PC-3 (cell line): ENCODE data around the gene SDSL. TPM values are rescaled to one million over a fixed set of nuclear protein-coding genes. Genes with fewer than 3 reads are reported as not detected.

Experiments
- ATAC-seq: fragments of 200-7000 bp; cut with Tn5 transposase; 2 replicates; pipeline ENCODE4 v1.9.1; 2020; ENCODE audit warnings: mild to moderate bottlenecking, moderate library complexity
- BruUV-seq: library from RNA; stranded (reverse); fragments of 400-500 nt; replicated peaks from 2 replicates; lab custom pipeline; 2021; lab: Mats Ljungman, UMichigan
- CTCF ChIA-PET: fragments of 300-600 bp; sonication (Branson Sonifier 250); formaldehyde crosslinking; loops from one replicate; lab custom pipeline; 2022; ENCODE audit warnings: antibody characterized with exemption; lab: Charles Lee
- POLR2A ChIA-PET: fragments of 300-600 bp; sonication (Branson Sonifier 250); formaldehyde crosslinking; loops from one replicate; lab custom pipeline; 2022; ENCODE audit warnings: antibody characterized with exemption; ENCODE audit not compliant: unreplicated experiment; lab: Charles Lee
- DNase-seq: peaks from one replicate; pipeline ENCODE4 v3.0.0-alpha.2; 2015
- H2AFZ ChIP-seq: fragments of 300-600 bp; sonication (generic); 2 replicates; pipeline ENCODE4 v1.6.0; 2016; ENCODE audit warnings: antibody characterized with exemption, low read length
- H3F3A ChIP-seq: fragments of 300-600 bp; sonication (generic); one replicate; pipeline ENCODE4 v1.6.0; 2017; ENCODE audit warnings: antibody characterized with exemption, low read length, control low read depth, mild to moderate bottlenecking; ENCODE audit not compliant: unreplicated experiment
- H3K27ac ChIP-seq: fragments of 300-600 bp; sonication (generic); 2 replicates; pipeline ENCODE4 v1.5.1; 2016; ENCODE audit warnings: mild to moderate bottlenecking, low read length
- H3K27me3 ChIP-seq: fragments of 300-600 bp; sonication (generic); 2 replicates; pipeline ENCODE4 v1.6.1; 2016; ENCODE audit warnings: low read length, mixed read lengths
- H3K36me3 ChIP-seq: fragments of 300-600 bp; sonication (generic); 2 replicates; pipeline ENCODE4 v1.6.1; 2016; ENCODE audit warnings: low read depth, mixed run types, low read length, mixed read lengths
- H3K4me1 ChIP-seq: fragments of 300-600 bp; sonication (generic); 2 replicates; pipeline ENCODE4 v1.5.1; 2016; ENCODE audit warnings: low read length; ENCODE audit not compliant: insufficient read depth
- H3K4me2 ChIP-seq: fragments of 300-600 bp; sonication (generic); 2 replicates; pipeline ENCODE4 v1.6.0; 2016; ENCODE audit warnings: low read length
- H3K4me3 ChIP-seq: fragments of 300-600 bp; sonication (generic); 2 replicates; pipeline ENCODE4 v1.5.1; 2016; ENCODE audit warnings: mild to moderate bottlenecking, low read length, mixed read lengths
- H3K79me2 ChIP-seq: fragments of 300-600 bp; sonication (generic); 2 replicates; pipeline ENCODE4 v1.6.1; 2017; ENCODE audit warnings: low read length, mixed read lengths
- H3K9ac ChIP-seq: fragments of 300-600 bp; sonication (generic); 2 replicates; pipeline ENCODE4 v1.6.0; 2016; ENCODE audit warnings: mild to moderate bottlenecking, low read length
- H3K9me2 ChIP-seq: fragments of 300-600 bp; sonication (generic); replicated peaks from 2 replicates; pipeline ENCODE4 v1.6.1; 2016; ENCODE audit warnings: mixed run types, low read length, mixed read lengths
- H3K9me3 ChIP-seq: fragments of 300-600 bp; sonication (generic); 2 replicates; pipeline ENCODE4 v1.6.1; 2016; ENCODE audit warnings: low read length, mixed read lengths
- H4K20me1 ChIP-seq: fragments of 300-600 bp; sonication (generic); 2 replicates; pipeline ENCODE4 v1.6.1; 2016; ENCODE audit warnings: low read length, mixed read lengths
- EZH2 ChIP-seq: fragments of 300-600 bp; sonication (generic); IDR thresholded peaks from one replicate; pipeline ENCODE4 v1.6.1; 2017; ENCODE audit warnings: antibody characterized with exemption, mild to moderate bottlenecking, low read length; ENCODE audit not compliant: unreplicated experiment
- EZH2phosphoT487 ChIP-seq: fragments of 300-600 bp; sonication (generic); IDR thresholded peaks from 2 replicates; pipeline ENCODE4 v1.6.1; 2018; ENCODE audit warnings: mild to moderate bottlenecking, antibody characterized with exemption, low read length, borderline replicate concordance
- intact Hi-C: fragments of 100-400 bp; cut with micrococcal nuclease; formaldehyde crosslinking; loops from 2 replicates; pipeline ENCODE4 v1.9.0; 2023
- total RNA-seq: library from RNA; depleted of rRNA; stranded (reverse); fragments of >200 nt; gene quantifications from 2 replicates; pipeline ENCODE4 v1.2.3, GENCODE V29; 2014
- TF ChIP-seq, protein P1 (sequence below): fragments of 300-600 bp; sonication (generic); conservative IDR thresholded peaks from 2 replicates; pipeline ENCODE4 v1.5.1; 2017; ENCODE audit warnings: antibody characterized with exemption, low read depth, mild to moderate bottlenecking, low read length

The SDSL gene
- total RNA-seq, 1 experiment from 2014 or later, result 14.0 TPM

DNA sequence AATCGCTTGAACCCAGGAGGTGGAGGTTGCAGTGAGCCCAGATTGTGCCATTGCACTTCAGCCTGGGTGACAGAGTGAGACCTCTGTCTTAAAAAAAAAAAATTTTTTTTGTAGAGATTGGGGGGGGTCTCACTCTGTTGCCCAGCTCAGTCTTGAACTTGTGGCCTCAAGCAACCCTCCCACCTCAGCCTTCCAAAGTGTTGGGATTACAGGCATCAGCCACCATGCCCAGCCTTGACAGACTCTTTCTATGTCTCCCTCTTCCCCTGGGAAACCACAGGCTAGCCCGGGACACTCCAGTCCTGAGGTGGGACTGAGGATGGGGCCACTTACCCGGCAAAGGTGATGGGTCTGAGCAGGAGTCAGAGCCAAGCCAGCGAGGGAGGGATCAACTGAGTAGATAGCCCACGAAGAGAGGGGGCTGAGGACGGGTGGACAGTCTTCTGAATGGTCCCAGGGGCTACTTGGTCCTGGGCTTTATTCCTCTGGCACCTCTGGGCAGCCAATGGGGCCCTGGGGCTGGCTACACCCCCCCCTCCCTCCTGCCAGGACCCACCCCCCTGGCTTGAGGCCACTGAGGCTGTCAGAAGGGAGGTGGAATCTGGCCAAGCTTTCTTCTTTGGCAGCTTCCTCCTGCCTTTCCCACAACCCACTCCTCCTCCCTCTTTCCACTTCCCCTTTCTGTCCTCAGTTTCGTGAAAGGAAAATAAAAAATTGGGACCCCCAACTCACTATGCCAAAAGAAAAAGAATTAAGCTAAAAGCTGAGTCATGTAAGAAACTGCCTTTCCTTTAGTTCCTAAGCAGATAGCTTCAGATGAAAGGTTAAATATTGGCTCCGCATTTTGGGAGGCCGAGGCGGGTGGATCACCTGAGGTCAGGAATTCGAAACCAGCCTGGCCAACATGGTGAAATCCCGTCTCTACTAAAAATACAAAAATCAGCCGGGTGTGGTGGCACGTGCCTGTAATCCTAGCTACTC lies 18.5 kb upstream of the SDSL start, which contains the start of gene SDS:
Gene SDS (minus strand): TSS at position 453 of the 981 bp plus-strand sequence. CDS start 4,179 bp downstream, outside the sequence.
- peaks cover 7% of the 10 kb centered on the region for H3K4me1 ChIP-seq
- TF ChIP-seq, protein P1, sequence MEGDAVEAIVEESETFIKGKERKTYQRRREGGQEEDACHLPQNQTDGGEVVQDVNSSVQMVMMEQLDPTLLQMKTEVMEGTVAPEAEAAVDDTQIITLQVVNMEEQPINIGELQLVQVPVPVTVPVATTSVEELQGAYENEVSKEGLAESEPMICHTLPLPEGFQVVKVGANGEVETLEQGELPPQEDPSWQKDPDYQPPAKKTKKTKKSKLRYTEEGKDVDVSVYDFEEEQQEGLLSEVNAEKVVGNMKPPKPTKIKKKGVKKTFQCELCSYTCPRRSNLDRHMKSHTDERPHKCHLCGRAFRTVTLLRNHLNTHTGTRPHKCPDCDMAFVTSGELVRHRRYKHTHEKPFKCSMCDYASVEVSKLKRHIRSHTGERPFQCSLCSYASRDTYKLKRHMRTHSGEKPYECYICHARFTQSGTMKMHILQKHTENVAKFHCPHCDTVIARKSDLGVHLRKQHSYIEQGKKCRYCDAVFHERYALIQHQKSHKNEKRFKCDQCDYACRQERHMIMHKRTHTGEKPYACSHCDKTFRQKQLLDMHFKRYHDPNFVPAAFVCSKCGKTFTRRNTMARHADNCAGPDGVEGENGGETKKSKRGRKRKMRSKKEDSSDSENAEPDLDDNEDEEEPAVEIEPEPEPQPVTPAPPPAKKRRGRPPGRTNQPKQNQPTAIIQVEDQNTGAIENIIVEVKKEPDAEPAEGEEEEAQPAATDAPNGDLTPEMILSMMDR, result no peak
- TF ChIP-seq EZH2phosphoT487, result no peak
- no peak for TF ChIP-seq EZH2
- H3K79me2 ChIP-seq, result no peaks in the 10 kb centered on the region
- POLR2A ChIA-PET, result no interaction called here
- H3F3A ChIP-seq, result no peaks in the 10 kb centered on the region
- H3K9ac ChIP-seq, result no peak within 1 kb of the TSS
- no peak within 1 kb of the TSS for H3K27ac ChIP-seq
- no peaks in the 10 kb centered on the region for H3K9me3 ChIP-seq
- 0 out of 2 replicates have a peak within 1 kb of the TSS, but pooled peaks have one; percentile 14 for H2AFZ ChIP-seq
- intact Hi-C loops, result no loop called here
- CTCF ChIA-PET, result interaction anchor here (0.8 kb wide), 1 partner anchor 34 kb away, joined by 3 read pairs; no protein-coding TSS in a partner anchor
- no peaks in the 10 kb centered on the region for H3K27me3 ChIP-seq
- BruUV-seq, result no TSS peak
- no peak within 1 kb of the TSS for H3K4me3 ChIP-seq
- ATAC-seq (0 out of 2 replicates have a peak, but pooled peaks have one; percentile 14), DNase-seq (peak; percentile 28)
- H3K36me3 ChIP-seq, result no peaks in the 10 kb centered on the region
- H3K9me2 ChIP-seq, result no peaks in the 10 kb centered on the region
- H4K20me1 ChIP-seq, result no peaks in the 10 kb centered on the region
- H3K4me2 ChIP-seq, result peak within 1 kb of the TSS; percentile 22

DNA sequence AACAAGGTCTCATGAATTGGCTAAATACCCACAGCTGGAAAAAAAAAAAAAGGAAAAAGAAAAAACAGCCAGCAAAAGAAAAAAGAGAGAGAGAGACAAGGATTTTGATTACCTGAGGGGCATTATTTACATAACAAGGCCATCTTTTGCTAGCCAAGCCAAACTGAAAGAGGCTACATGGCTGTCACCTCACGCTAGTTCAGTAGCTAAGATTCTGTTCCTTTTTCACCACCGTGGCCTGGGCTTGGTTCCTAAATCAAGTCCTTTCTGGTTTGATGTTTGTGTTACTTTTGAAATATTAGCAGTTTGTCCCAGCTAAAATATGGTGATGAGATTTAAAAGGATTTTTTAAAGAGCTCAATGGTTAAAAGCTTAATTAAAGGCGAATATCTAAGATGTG lies 16.5 kb upstream of the SDSL start:
- DNase-seq, result no peak
- BruUV-seq, result no TSS peak
- ChIA-PET POLR2A (no interaction called here), CTCF (no interaction called here)
- Histone ChIP-seq H3K9me2 (no peaks in the 10 kb centered on the region), H3K27ac (no peak overlapping the region), H3F3A (no peaks in the 10 kb centered on the region), H4K20me1 (no peaks in the 10 kb centered on the region), H2AFZ (no peak overlapping the region), H3K4me3 (no peak overlapping the region), H3K36me3 (no peaks in the 10 kb centered on the region), H3K9ac (no peak overlapping the region), H3K79me2 (no peaks in the 10 kb centered on the region), H3K4me1 (peaks cover 7% of the 10 kb centered on the region), H3K27me3 (no peaks in the 10 kb centered on the region), H3K9me3 (no peaks in the 10 kb centered on the region), H3K4me2 (no peak overlapping the region)
- ATAC-seq, result no peak
- intact Hi-C loops, result no loop called here
- no peak for TF ChIP-seq EZH2phosphoT487
- TF ChIP-seq, protein P1, result no peak
- no peak for TF ChIP-seq EZH2
